ENCODE measurements around the gene CD300LF.

The CD300LF gene

DNA sequence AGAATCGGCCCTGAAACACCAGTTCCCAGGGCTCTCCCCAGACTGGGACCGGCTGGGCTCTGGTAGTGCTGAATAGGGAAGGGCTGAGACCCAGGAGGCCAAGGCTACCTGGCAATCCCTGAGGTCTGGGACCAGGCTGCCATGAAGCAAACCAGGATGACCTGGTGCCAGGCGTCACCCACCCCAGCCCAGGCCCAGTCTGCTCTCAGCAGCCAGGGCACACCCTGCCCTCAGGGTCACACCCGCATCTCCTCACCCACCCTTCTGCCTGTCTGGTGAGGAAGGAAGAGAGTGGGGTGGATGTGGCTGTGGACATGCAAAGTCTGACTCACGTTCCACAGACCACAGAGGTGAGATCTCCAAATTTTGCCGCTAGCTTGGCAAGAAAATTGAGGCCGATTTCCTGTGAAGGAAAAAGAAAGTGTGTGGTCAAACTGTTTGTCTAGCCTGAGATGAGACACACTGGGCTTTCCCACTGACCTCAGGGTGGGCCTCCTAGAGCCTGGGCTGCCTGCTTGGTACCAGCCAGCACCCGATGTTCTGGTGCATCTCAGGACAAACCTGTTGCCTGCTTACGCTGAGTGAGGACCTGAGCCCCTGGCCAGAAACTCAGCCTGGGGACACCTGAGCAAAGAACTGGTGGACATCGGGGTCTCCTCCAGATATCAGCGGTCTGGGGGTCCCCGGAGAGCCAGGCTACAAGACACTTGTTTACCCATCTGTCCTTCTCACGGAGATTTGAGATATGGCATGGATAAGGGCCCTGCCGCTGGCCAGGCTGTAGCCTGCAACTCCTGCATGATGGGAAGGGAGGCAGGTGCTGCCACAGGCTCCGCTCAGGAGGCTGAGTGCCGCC lies 18.0 kb upstream of the CD300LF start:
- no peak for DNase-seq (ENCODE audit: low read depth, low spot score)

DNA sequence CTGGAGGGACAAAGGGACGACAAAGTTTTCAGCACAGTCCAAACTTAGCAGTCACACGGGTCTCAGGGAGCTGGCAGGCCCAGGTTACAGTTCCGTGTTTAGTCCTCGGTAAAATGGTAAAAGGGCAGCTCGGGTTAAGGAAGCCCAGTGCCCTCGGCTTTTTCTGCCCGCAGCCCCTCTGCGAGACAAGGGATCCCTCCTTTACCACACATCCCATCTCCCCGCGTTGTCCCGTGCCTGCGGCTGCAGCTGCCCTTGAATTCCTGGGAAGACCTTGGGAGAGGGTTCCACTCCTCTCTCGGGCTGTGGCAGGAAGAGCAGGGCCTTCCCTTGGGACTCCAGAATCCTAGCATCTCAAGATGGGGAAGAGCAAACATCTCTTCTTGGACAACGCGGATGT lies 17.1 kb upstream of the CD300LF start:
- DNase-seq (ENCODE audit: low read depth, low spot score): no peak

DNA sequence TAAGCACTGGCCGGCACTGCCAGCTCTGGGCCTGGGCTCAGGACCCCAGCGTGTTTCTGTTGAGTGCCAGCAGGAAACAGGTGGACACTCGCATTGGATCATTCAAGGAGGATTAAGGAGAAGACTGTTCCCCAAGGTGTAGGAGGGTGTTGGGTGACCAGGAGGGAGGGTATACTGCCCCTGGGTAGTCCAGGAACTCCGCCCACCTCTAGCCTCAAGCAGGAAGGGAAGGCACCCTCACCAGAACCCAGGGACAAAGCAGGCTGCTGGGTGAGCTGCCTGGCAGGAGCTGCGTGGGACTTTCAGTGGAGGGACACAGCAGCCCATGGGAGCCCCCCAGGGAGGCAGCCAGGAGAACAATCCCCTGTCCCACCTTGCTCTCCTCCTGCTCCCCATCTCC lies 16.6 kb upstream of the CD300LF start:
- DNase-seq (ENCODE audit: low read depth, low spot score): no peak

DNA sequence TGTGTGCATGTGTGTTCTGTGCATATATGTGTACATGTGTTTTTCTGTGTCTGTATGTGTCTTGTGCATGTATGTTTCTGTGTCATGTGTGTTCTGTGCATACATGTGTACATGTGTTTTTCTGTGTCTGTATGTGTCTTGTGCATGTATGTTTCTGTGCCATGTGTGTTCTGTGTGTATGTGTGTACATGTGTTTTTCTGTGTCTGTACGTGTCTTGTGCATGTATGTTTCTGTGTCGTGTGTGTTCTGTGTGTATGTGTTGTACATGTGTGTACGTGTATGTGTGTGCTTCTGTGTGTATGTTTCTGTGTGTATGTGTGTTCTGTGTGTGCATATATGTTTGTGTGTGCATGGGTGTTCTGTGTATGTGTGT lies 16.0 kb upstream of the CD300LF start:
- no peak for DNase-seq (ENCODE audit: low read depth, low spot score)

DNA sequence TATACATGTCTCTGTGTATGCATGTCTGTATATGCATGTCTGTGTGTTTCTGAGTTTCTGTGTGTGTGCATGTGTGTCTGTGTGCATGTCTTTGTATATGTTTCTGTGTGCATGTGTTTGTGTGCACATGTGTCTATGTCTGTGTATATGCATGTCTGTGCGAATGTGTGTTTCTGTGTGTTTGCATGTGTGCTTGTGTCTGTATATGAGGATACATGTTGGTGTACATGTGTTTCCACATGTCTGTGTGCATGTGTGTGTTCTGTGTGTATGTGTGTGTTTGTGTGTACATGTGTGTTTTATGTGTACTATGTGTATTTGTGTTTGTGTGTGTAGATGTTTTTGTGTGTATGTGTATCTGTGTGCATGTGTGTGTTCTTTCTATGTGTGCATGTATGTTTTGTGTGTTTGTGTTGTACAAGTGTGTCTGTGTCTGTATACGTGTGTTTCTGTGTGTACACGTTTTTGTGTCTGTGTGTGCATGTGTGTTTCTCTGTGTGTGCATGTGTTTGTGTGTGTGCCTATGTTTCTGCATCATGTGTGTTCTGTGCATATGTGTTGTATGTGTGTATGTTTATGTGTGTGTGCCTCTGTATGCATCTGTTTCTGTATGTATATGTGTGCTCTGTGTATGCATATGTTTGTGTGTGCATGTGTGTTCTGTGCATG lies 15.4 kb upstream of the CD300LF start:
- DNase-seq (ENCODE audit: low read depth, low spot score): no peak

DNA sequence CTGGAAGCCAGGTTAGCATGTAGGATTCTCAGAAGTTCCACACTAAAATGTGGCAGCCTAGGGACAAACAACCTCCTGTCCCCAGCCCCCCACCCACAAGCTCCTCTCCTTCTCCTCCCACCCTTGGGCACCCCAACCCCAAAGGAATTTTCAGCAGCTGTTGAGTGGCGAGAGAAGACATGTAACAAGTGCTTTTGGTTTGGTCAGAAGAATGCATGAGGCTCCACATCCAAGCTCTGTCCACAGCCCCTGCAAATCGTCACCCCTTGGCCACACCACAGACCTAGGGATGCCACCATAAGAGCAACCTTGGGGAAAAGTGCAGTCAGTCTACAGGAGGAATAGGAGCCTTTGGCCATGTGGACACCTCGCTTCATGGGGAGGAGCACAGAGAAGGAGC lies 12.4 kb upstream of the CD300LF start:
- no peak for DNase-seq (ENCODE audit: low read depth, low spot score)

DNA sequence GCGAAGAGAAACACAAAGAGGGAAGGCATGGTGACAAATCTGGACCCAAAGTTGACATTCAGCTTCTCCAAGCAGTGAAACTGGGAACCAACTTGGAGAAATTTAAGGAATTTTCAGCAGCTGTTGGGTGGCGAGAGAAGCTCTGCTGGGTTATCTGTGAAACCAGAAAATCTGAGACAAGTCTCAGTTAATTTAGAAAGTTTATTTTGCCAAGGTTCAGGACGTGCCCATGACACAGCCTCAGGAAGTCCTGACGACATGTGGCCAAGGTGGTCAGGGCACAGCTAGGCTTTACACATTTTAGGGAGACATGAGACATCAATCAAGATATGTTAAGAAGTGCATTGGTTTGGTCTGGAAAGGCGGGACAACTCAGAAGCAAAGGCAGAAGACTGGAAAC lies 11.2 kb upstream of the CD300LF start:
- DNase-seq (ENCODE audit: low read depth, low spot score): no peak

DNA sequence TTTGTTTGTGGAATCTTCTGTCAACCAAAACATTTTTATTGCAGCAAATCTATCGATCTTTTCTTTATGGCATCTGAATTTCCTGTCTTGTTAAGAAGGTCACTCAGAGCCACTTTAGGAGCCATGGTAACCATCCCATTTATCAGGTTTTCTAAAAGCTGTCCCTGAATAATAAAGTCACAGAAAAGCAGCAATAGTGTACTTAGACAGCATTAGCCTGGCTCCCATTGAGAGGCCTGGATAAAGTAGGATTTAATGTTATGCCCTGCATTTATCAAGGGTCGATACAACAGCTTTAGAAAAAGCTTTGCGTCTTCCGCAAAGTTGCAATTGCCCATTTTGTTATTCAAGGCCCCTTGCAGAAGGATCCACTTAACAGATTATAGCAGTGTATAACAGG lies 10.1 kb upstream of the CD300LF start:
- DNase-seq (ENCODE audit: low read depth, low spot score): no peak

DNA sequence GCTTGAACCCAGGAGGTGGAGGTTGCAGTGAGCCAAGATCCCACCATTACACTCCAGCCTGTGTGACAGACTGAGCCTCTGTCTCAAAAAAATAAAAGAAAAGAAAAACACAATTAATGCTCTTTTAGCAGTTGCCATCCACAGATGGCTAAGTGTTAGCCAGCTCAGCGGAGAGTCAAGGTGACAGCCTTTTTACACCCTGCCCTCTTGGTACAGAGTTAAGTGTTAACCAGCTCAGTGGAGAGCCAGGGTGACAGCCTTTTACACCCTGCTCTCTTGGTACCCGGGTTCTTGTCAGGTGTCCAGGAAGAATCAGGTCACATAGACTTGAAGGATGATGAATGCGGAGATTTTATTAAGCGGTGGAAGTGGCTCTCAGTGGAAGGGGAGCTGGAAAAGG lies 7.8 kb upstream of the CD300LF start:
- DNase-seq (ENCODE audit: low read depth, low spot score): no peak

DNA sequence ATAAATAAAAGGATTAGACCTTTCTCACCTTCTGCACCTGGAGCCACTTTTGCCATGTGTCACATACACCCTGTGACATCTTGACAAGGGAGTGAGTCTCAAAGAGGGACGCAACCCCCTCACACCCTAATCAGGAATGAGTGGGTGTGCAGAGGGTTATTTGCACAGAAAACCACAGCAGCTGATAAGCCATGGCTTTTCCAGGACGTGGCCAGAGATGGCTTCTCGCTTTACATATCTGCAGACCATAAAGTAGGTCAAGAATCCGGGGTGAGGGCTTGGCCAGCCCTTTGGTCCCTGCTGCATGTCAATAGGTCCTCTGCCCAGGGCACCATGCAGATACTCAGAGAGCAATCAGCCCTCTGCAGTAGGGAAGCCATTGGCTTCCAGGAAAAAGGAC lies 2.4 kb upstream of the CD300LF start:
- DNase-seq (ENCODE audit: low read depth, low spot score): peak; percentile 11

DNA sequence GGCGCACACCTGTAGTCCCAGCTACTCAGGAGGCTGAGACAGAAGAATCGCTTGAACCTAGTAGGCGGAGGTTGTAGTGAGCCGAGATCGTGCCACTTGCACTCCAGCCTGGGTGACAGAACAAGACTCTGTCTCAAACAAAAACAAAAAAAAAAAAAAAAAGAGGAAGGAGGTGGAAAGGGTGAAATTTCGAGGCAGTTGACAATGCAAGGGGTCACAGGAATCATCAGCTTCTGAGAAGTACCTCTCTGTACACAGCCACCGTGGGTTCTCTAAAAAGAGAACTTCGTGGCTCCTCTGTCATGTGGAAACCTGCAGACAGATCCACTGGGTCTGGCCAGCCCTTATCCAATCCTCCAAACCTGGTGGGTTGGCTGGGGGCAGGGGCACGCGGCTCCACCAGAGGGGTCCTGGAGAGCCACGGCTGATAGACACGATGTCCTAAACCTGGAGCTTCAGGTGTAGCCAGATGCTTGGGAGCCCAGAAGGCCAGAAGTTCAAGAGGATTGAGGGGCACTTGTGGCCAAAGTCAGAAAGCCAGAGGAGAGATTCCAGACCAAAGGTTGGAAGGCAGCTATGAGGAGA lies 540 bp upstream of the CD300LF start:
- DNase-seq (ENCODE audit: low read depth, low spot score): no peak

DNA sequence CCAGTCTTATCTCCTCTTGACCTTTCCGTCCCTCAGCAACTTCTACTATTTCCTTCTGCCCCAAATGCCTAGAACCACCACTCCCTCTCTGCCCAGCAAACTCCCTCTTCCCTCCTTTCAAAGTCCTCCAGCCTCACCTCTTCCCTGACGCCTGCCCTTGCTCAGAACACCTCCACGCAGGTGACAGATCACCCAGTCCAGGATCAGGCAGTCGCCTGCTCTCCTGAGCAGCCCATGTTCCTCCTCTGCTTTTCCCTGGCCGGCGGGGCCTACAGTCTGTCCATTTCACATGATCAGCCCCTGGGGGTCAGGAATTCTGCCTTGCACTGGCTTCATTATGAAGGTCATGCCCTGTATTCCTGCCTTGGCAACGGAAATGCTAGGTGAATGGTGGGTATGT lies 422 bp downstream of the CD300LF start:
- DNase-seq (ENCODE audit: low read depth, low spot score): no peak

DNA sequence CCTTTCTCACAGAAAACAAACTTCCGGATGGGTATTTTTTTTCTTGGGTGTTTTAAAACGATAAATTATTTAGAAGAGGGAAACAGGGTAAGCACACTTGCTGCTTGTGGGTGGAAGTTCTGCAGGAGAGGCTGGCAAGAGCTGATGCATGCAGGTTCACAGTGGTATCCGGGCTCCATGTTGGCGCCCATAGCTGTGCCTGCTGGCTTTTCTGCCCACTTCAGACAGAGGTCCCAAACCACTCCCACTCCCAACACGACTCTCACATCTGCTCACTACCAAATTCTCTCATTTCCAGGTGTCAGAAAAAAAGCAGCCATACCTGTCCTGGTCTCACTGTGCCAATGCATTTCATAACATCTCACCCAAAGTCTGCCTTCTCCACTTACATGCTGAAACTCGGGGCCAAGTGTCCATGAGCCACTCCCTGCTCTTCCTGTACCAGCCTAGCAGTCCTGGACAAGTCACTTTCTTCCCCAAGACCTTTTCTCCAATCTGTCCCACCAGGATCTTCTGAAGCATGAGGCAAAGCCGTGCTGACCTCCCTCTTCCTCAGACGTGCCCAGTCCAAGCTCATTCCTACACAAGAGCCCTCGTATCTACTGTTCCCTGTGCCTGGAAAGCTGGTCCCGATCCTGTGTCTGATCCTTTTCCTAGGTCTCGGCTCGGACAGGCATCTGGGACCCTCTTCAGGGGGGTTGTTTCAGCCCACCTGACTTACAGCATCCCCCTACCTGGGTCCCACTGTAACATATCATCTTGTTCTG lies 1.5 kb downstream of the CD300LF start:
- no peak for DNase-seq (ENCODE audit: low read depth, low spot score)

DNA sequence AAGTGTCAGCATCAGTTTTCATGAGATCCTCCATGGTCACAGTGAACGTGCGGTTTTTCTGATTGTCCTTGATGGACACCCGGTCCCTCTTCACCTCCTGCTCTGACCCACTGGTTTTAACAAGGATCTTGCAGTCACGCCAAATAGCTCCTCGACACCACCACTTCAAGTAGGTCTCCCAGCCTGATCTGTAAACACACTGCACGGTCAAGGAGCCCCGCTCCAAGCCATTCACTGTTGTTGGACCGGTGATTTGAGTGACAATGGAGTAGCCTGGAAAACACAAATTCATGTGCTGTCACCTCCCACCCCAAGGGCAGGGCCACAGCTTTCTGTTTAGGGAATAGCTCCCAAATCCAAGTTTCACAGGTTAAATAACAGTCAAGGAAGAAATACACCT lies 8.2 kb downstream of the CD300LF start:
- DNase-seq (ENCODE audit: low read depth, low spot score): no peak

DNA sequence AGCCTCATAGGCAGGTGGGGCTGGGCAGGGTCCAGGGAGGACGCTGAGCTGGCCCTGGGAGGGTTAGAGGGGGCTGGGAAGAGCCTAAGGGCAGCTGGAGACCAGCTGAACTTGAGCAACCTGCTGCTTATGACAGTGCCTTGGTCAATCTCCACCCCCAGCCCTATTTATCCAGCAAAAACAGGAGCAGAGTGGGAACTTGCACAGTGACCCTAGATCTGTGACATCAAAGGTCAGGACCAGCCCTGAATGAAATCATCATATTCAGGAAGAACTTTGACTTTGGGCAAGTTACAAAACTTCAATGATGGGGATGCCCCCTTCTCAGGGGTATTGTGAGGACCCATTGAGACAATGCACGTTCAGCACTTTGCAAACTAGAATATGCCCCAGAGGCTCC lies 9.4 kb downstream of the CD300LF start:
- no peak for DNase-seq (ENCODE audit: low read depth, low spot score)

DNA sequence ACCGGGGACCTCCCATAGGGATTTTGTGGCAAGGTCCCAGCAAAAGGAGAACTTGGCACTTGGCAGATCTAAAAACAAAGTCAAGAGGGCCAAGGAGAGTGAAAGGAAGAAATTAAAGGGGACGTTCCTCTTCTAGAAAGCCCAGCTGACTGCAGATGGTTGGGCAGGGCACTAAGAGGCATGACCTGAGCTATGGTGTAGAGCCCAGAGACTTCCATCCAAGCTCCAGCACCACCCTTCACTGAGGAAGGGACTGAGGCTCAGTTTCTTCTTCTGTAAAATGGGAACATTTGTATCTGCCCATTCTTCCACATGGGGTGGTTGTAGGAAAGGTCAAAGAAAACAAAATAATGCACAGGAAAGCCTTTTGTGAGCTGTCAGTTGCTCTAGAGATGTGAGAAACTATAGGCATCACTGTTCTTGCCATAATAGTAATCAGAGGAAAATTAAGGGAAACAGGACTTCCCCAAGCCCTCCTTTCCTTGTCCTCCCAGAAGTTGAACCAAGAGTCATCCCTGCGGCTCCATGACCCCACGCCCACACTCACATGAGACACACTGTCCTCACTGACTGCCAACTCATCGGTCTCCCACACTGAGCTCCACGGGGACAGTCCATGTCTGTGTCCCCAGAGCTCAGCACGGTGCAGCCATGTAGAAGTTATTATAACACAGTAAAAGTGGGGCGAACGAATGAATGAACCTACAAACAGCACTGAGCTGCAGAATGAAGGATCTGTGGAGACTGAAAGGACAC lies 10.4 kb downstream of the CD300LF start:
- DNase-seq (ENCODE audit: low read depth, low spot score): no peak

DNA sequence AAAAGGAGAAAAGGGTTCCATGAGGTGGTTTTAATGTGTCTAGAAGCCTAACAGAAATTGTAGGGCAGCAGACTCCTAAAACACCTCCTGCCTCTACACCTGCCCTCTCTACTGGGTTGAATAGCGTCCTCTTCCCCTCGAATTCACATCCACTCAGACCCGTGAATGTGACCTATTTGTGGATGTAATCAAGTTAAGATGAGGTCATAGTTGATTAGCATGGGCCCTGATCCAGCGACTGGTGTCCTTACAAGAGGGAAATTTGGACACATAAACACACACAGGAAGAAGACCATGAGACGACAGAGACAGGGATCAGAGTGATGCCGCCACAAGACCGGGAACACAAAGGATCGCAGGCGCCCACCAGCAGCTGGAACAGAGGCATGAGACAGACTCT lies 13.5 kb downstream of the CD300LF start:
- DNase-seq (ENCODE audit: low read depth, low spot score): no peak

DNA sequence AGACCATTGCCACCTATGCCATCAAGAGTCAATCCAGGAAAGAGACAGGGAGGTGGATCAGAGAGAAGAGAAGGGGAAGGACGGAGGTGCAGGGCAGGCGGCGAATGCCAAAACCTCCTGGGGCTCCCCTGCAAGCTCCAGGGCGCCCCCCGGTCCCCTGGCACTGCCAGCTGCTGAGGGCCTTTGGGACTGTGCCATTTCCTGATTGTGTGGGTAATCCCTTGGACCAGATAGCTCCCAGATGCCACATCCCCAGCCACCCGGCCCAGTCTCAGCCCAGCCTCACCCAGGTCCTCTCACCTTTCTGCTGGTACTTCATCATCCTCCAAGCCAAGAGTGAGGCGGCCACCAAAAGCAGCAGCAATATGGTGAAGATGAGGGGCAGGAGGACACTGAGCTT lies 14.7 kb downstream of the CD300LF start:
- no peak for DNase-seq (ENCODE audit: low read depth, low spot score)

DNA sequence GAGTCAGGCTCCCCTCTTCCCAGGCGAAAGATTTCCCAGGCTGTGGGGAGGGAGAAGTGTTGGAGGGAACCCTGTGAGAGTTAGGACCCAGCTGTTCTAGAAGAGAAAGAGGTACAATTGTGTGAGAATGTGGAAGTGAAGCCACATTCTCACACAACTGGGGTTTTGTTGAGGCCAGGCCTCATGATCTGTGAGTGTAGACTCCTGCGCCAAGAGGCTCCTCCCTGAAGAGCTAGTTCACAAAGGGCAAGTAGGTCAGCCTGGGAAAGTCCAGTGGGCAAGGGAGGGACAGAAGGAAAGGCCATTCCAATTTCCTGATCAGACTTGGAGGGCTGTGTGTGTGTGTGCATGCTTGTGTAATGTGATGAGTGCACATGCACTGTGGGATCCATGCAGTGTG lies 15.2 kb downstream of the CD300LF start:
- DNase-seq (ENCODE audit: low read depth, low spot score): no peak

DNA sequence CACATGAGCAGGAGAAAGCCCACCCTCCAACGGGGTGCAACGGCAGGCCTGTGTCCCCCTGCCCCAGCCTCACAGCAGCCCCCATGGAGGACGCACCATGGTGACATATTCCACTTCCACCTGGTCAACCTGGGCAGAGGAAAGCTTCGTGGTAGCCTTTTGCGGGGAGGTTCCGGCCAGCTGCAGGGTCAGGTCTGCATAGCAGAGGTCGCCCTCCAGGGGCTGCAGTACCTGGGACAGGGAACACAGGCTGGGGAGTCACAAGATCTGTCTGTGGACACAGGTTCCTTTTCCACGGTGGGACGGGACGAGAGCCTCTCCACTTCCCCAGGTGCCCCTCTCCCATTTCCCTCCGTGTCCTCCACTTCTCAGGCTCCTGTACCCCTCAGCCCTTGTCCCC lies 17.1 kb downstream of the CD300LF start:
- no peak for DNase-seq (ENCODE audit: low read depth, low spot score)

DNA sequence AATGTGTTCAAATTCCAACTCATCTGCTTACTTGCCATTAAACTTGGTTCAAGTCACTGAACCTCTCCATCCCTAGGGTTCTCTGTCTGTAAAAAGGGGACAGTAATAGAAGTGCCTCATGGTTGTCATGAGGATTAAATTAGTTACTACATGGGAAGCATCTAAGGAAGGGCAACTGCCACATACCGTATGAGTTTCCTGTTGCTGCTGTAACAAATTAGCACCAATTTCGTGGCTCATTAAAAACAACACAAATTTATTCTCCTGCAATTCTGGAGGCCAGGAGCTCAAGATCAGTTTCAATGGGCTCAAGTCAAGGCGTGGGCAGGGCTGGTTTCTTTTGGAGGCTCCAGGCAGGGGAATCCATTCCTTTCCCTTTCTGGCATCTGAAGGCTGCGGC lies 18.6 kb downstream of the CD300LF start:
- DNase-seq (ENCODE audit: low read depth, low spot score): no peak

DNA sequence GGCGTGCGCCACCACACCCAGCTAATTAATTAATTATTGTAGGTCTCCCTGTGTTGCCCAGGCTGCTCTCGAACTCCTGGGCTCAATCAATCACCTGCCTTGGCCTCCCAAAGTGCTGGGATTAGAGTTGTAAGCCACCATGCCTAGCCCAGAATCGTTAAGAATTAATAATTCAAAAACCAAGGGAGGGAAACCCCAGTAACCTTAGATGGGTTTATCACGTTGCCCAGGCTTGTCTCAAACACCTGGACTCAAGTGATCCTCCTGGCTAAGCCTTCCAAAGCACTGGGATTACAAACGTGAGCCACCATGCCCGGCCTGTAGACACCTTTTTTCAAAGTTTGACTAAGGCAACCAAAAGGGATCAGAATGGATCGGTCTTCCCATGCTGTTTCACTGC lies 21.6 kb downstream of the CD300LF start:
- DNase-seq (ENCODE audit: low read depth, low spot score): no peak
